ENCODE data around the gene MRO. TPM values are rescaled to one million over a fixed set of nuclear protein-coding genes. Genes with fewer than 3 reads are reported as not detected.

Gene MRO
- total RNA-seq, 1 experiment from 2014 or later = 0.84 TPM

DNA sequence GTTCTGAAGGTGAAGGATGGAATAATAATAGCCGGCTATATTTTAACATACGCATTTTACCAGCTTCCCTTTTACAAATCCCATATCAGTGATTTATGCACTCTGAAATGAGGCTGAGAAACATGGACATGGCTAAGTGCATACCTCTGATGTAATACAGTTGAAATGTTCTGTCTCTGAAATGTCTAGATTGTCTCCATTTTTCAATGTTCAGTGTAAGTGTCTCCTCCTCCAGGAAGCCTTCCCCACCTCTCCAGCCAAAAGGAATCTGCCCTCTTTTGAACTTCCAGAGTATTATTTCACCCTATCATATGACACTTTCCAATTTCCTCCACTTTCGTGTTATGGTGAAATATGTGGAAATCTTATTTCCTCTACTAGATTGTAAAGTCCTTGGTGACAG lies 29.6 kb upstream of the MRO start:
- POLR2A ChIA-PET = no interaction called here
- intact Hi-C loops (cut with micrococcal nuclease) = no loop called here
- no peak overlapping the region for H3K27ac ChIP-seq (ENCODE audit: low read depth, low read length)
- no peak overlapping the region for H3K4me2 ChIP-seq (ENCODE audit: low read length)
- H3K4me1 ChIP-seq (ENCODE audit: control insufficient read depth in 1 of 2, insufficient read depth in 2 of 2, low read length in 2 of 2) = peaks cover under 1 to 8% of the 10 kb centered on the region in 2 experiments; a peak in 2 of 4 replicates
- no TSS peak for BruUV-seq (replicated peaks)
- no peaks in the 10 kb centered on the region for H3K27me3 ChIP-seq (ENCODE audit: insufficient read depth, low read length)
- H3K79me2 ChIP-seq (ENCODE audit: insufficient read depth, low read length) = no peaks in the 10 kb centered on the region
- RAD21 ChIA-PET (ENCODE audit: low non-redundant PET in 1 of 2, low total read pairs in 2 of 2, uncharacterized antibody in 2 of 2, unreplicated experiment in 2 of 2) = no interaction called here
- no peaks in the 10 kb centered on the region for H3K9me2 ChIP-seq (ENCODE audit: insufficient read depth)
- H3K9me3 ChIP-seq (ENCODE audit: control insufficient read depth in 1 of 2, insufficient read depth in 1 of 2, low read depth in 1 of 2, low read length in 2 of 2) = no peaks in the 10 kb centered on the region
- CTCF ChIA-PET = no interaction called here
- no peak overlapping the region for H3K4me3 ChIP-seq (replicated peaks in 1 of 2; ENCODE audit: low read depth in 1 of 2, low read length in 2 of 2)
- DNase-seq (ENCODE audit: low read depth, low spot score) = no peak
- H2AFZ ChIP-seq (ENCODE audit: low read depth, low read length, poor library complexity, severe bottlenecking) = no peak overlapping the region
- no peaks in the 10 kb centered on the region for H4K20me1 ChIP-seq (ENCODE audit: insufficient read depth)
- H3K9ac ChIP-seq (ENCODE audit: low read length) = no peak overlapping the region
- ATAC-seq = no peak
- H3K36me3 ChIP-seq (ENCODE audit: control insufficient read depth in 1 of 2, insufficient read depth in 2 of 2, low read length in 2 of 2) = no peaks in the 10 kb centered on the region
- no peak for TF ChIP-seq ZBTB33 (IDR thresholded peaks at IDR 0.05; ENCODE audit: extremely low read depth, insufficient replicate concordance, low read length)
- no peak for TF ChIP-seq CEBPB (IDR thresholded peaks at IDR 0.05; ENCODE audit: low read depth)
- TF ChIP-seq SIN3A (IDR thresholded peaks at IDR 0.05; ENCODE audit: low read depth) = no peak
- TF ChIP-seq MAX (IDR thresholded peaks at IDR 0.05) = no peak
- TF ChIP-seq JUND (IDR thresholded peaks at IDR 0.05) = no peak
- no peak for TF ChIP-seq EGR1 (IDR thresholded peaks at IDR 0.05; ENCODE audit: low read depth)
- no peak for TF ChIP-seq ZNF274 (IDR thresholded peaks at IDR 0.05; ENCODE audit: low read depth, low read length)
- TF ChIP-seq ZFX (IDR thresholded peaks at IDR 0.05) = no peak
- no peak for TF ChIP-seq SP1 (IDR thresholded peaks at IDR 0.05; ENCODE audit: low read depth)
- TF ChIP-seq EZH2 (IDR thresholded peaks at IDR 0.05) = no peak
- TF ChIP-seq TCF7L2 (IDR thresholded peaks at IDR 0.05; ENCODE audit: borderline replicate concordance, extremely low read depth, insufficient read depth, insufficient read length) = no peak

Measured in HCT116 (cell line).